Dermis lymphatic vessel endothelial cell (primary cell): ENCODE data around the gene UBE3C. TPM values are rescaled to one million over a fixed set of nuclear protein-coding genes. Genes with fewer than 3 reads are reported as not detected.

ENCODE experiments used
- total RNA-seq: library from RNA; depleted of rRNA; stranded (reverse); fragments of >200 nt; gene quantifications from 2 replicates; pipeline ENCODE4 v1.2.1, GENCODE V29; 2014

UBE3C gene
- 80.9 and 82.9 TPM in 2 replicates for total RNA-seq

GRCh38 chr7:157138424-157139110, at the start of gene UBE3C:
Gene UBE3C, plus strand, starts transcription at chr7:157138926. Its CDS starts 347 bp downstream, at chr7:157139273.

Other genes with a start within 250 kb of the UBE3C start
- gene LMBR1, start 245.7 kb upstream of the UBE3C start, total RNA-seq = 137 and 180 TPM in 2 replicates
- 11.6 and 15.9 TPM in 2 replicates for gene NOM1, start 189.2 kb upstream of the UBE3C start, total RNA-seq
- not detected in 2 replicates for gene MNX1, start 128.3 kb upstream of the UBE3C start, total RNA-seq
- 123 and 138 TPM in 2 replicates for gene DNAJB6, start 198.1 kb downstream of the UBE3C start, total RNA-seq